Astrocyte (in vitro differentiated cells and primary cell): Measurements from ENCODE around the gene PDS5B. TPM values are rescaled to one million over a fixed set of nuclear protein-coding genes. Genes with fewer than 3 reads are reported as not detected.

Experiments used
- DNase-seq: peaks from one replicate; pipeline ENCODE4 v3.0.0-alpha.2; 2010; ENCODE audit warnings: low read depth
- FAIRE-seq: peaks from 2 replicates; lab custom pipeline; 2011; peaks lifted over from hg19 to GRCh38; lab: Jason Lieb, UNC
- H2AFZ ChIP-seq: 2 replicates; pipeline ENCODE4 v1.6.0; 2012; ENCODE audit warnings: low read depth, low read length, inconsistent platforms
- H3K27ac ChIP-seq: 2 replicates; pipeline ENCODE4 v1.5.1; 2011; ENCODE audit warnings: low read depth, low read length, inconsistent platforms
- H3K27me3 ChIP-seq: 2 replicates; pipeline ENCODE4 v1.6.0; 2011; ENCODE audit warnings: low read length, inconsistent platforms; ENCODE audit not compliant: insufficient read depth
- H3K36me3 ChIP-seq: 2 replicates; pipeline ENCODE4 v1.5.1; 2011; ENCODE audit warnings: low read length, inconsistent platforms; ENCODE audit not compliant: insufficient read depth
- H3K4me1 ChIP-seq: 2 replicates; pipeline ENCODE4 v1.5.1; 2011; ENCODE audit warnings: low read length, inconsistent platforms; ENCODE audit not compliant: insufficient read depth
- H3K4me2 ChIP-seq: 2 replicates; pipeline ENCODE4 v1.6.0; 2012; ENCODE audit warnings: low read length, inconsistent platforms
- H3K4me3 ChIP-seq: 2 replicates; pipeline ENCODE4 v1.5.1; 2011; ENCODE audit warnings: low read depth, mild to moderate bottlenecking, low read length, inconsistent platforms; ENCODE audit not compliant: insufficient read depth
- H3K79me2 ChIP-seq: 2 replicates; pipeline ENCODE4 v1.6.0; 2012; ENCODE audit warnings: mild to moderate bottlenecking, low read length, inconsistent platforms; ENCODE audit not compliant: insufficient read depth
- H3K9ac ChIP-seq: 2 replicates; pipeline ENCODE4 v1.6.0; 2012; ENCODE audit warnings: mild to moderate bottlenecking, low read length, inconsistent platforms
- H3K9me3 ChIP-seq: 2 replicates; pipeline ENCODE4 v1.5.1; 2012; ENCODE audit warnings: low read depth, mild to moderate bottlenecking, low read length, inconsistent platforms; ENCODE audit not compliant: insufficient read depth
- H4K20me1 ChIP-seq: 2 replicates; pipeline ENCODE4 v1.6.0; 2012; ENCODE audit warnings: low read length, inconsistent platforms; ENCODE audit not compliant: insufficient read depth
- H3K27ac Mint-ChIP-seq: one replicate; pipeline ENCODE4 v1.8.0; 2021; ENCODE audit warnings: mild to moderate bottlenecking, mixed read lengths; ENCODE audit not compliant: unreplicated experiment
- H3K27me3 Mint-ChIP-seq: one replicate; pipeline ENCODE4 v1.8.0; 2021; ENCODE audit warnings: low read depth, mixed read lengths; ENCODE audit not compliant: unreplicated experiment
- H3K36me3 Mint-ChIP-seq: one replicate; pipeline ENCODE4 v1.8.0; 2021; ENCODE audit warnings: low read depth, mixed read lengths; ENCODE audit not compliant: unreplicated experiment
- H3K4me1 Mint-ChIP-seq: one replicate; pipeline ENCODE4 v1.8.0; 2021; ENCODE audit warnings: low read depth, mixed read lengths; ENCODE audit not compliant: unreplicated experiment
- H3K4me3 Mint-ChIP-seq: one replicate; pipeline ENCODE4 v1.8.0; 2021; ENCODE audit warnings: mild to moderate bottlenecking, moderate library complexity, mixed read lengths; ENCODE audit not compliant: unreplicated experiment
- H3K9me3 Mint-ChIP-seq: one replicate; pipeline ENCODE4 v1.8.0; 2021; ENCODE audit warnings: mild to moderate bottlenecking, mixed read lengths; ENCODE audit not compliant: unreplicated experiment
- CTCF ChIP-seq: IDR thresholded peaks from 2 replicates; pipeline ENCODE4 v1.5.1; 2011; ENCODE audit warnings: low read depth, mild to moderate bottlenecking, inconsistent platforms, low read length, moderate library complexity; ENCODE audit not compliant: insufficient read depth
- EZH2 ChIP-seq: IDR thresholded peaks from 2 replicates; pipeline ENCODE4 v1.6.1; 2012; ENCODE audit warnings: mild to moderate bottlenecking, low read length, inconsistent platforms; ENCODE audit not compliant: insufficient read depth
- total RNA-seq: library from RNA; stranded (reverse); gene quantifications from 2 replicates; pipeline ENCODE4 v1.2.1, GENCODE V29; 2021

Gene PDS5B
- total RNA-seq, 1 donor from 2014 or later = 43.1 TPM

GRCh38 chr13:32538143-32538620 is 48.1 kb upstream of the PDS5B start:
- Mint-ChIP-seq H3K36me3 (peaks cover 10% of the 10 kb centered on the region), H3K27me3 (no peaks in the 10 kb centered on the region), H3K4me1 (peaks cover 9% of the 10 kb centered on the region), H3K27ac (peak overlapping the region; percentile 100), H3K9me3 (peaks cover 6% of the 10 kb centered on the region), H3K4me3 (peak overlapping the region; percentile 99)
- Histone ChIP-seq H3K9ac (peak overlapping the region; percentile 97), H3K79me2 (peaks cover 55% of the 10 kb centered on the region), H3K9me3 (no peaks in the 10 kb centered on the region), H4K20me1 (no peaks in the 10 kb centered on the region), H2AFZ (peak overlapping the region; percentile 85), H3K36me3 (peaks cover 20% of the 10 kb centered on the region), H3K27ac (peak overlapping the region; percentile 91), H3K4me1 (no peaks in the 10 kb centered on the region), H3K27me3 (no peaks in the 10 kb centered on the region), H3K4me2 (peak overlapping the region; percentile 84), H3K4me3 (peak overlapping the region; percentile 97)
- DNase-seq = peak; percentile 42
- TF ChIP-seq EZH2 (no peak), CTCF (no peak)
- FAIRE-seq = no peak

- H3K36me3 Mint-ChIP-seq = peaks cover 8% of the 10 kb centered on the region
- Histone ChIP-seq H3K27ac (peak within 1 kb of the TSS; percentile 91), H4K20me1 (no peaks in the 10 kb centered on the region), H3K4me2 (peak within 1 kb of the TSS; percentile 84), H2AFZ (peak within 1 kb of the TSS; percentile 85), H3K79me2 (peaks cover 50% of the 10 kb centered on the region), H3K9ac (peak within 1 kb of the TSS; percentile 97), H3K36me3 (peaks cover 20% of the 10 kb centered on the region), H3K4me3 (peak within 1 kb of the TSS; percentile 97), H3K4me1 (no peaks in the 10 kb centered on the region), H3K27me3 (no peaks in the 10 kb centered on the region), H3K9me3 (no peaks in the 10 kb centered on the region)
- DNase-seq (peak; percentile 95), FAIRE-seq (peak; percentile 94)
- H3K4me3 Mint-ChIP-seq = peak within 1 kb of the TSS; percentile 99
- TF ChIP-seq EZH2 (no peak), CTCF (peak; percentile 27)
- H3K27ac Mint-ChIP-seq = peak within 1 kb of the TSS; percentile 100
- peaks cover 9% of the 10 kb centered on the region for H3K4me1 Mint-ChIP-seq
- H3K9me3 Mint-ChIP-seq = peaks cover 6% of the 10 kb centered on the region
- H3K27me3 Mint-ChIP-seq = no peaks in the 10 kb centered on the region
Measured at GRCh38 chr13:32538621-32539246, 47.5 kb upstream of the PDS5B start, which contains the start of gene N4BP2L2. TSS of gene N4BP2L2 (minus strand) at chr13:32538795. CDS start at chr13:32537027, 1,768 bp downstream.

GRCh38 chr13:32542221-32542620 is 44.0 kb upstream of the PDS5B start:
- Histone ChIP-seq H3K4me3 (no peak overlapping the region), H2AFZ (no peak overlapping the region), H4K20me1 (no peaks in the 10 kb centered on the region), H3K4me2 (no peak overlapping the region), H3K9me3 (no peaks in the 10 kb centered on the region), H3K27me3 (no peaks in the 10 kb centered on the region), H3K79me2 (peaks cover 15% of the 10 kb centered on the region), H3K36me3 (no peaks in the 10 kb centered on the region), H3K4me1 (no peaks in the 10 kb centered on the region), H3K27ac (no peak overlapping the region), H3K9ac (no peak overlapping the region)
- FAIRE-seq (no peak), DNase-seq (no peak)
- Mint-ChIP-seq H3K27me3 (peaks cover 5% of the 10 kb centered on the region), H3K27ac (no peak overlapping the region), H3K36me3 (no peaks in the 10 kb centered on the region), H3K9me3 (peaks cover 6% of the 10 kb centered on the region), H3K4me1 (peaks cover 1% of the 10 kb centered on the region), H3K4me3 (no peak overlapping the region)
- no peak for TF ChIP-seq EZH2
- TF ChIP-seq CTCF = no peak
